ENCODE results near the gene USP40.

USP40 gene

GRCh38 chr2:233572468-233572867 lies 5.9 kb upstream of the USP40 start:
- TF ChIP-seq, protein P1, sequence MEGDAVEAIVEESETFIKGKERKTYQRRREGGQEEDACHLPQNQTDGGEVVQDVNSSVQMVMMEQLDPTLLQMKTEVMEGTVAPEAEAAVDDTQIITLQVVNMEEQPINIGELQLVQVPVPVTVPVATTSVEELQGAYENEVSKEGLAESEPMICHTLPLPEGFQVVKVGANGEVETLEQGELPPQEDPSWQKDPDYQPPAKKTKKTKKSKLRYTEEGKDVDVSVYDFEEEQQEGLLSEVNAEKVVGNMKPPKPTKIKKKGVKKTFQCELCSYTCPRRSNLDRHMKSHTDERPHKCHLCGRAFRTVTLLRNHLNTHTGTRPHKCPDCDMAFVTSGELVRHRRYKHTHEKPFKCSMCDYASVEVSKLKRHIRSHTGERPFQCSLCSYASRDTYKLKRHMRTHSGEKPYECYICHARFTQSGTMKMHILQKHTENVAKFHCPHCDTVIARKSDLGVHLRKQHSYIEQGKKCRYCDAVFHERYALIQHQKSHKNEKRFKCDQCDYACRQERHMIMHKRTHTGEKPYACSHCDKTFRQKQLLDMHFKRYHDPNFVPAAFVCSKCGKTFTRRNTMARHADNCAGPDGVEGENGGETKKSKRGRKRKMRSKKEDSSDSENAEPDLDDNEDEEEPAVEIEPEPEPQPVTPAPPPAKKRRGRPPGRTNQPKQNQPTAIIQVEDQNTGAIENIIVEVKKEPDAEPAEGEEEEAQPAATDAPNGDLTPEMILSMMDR (IDR thresholded peaks at IDR 0.05; ENCODE audit: borderline replicate concordance, control extremely low read depth, extremely low read depth, insufficient read depth, missing control alignments) = no peak
- no peak for DNase-seq (ENCODE audit: low spot score)
- in situ Hi-C loops (cut with MboI; ENCODE audit: low sequenced_read_pairs, unreplicated experiment) = no loop called here

- TF ChIP-seq, protein P1 (IDR thresholded peaks at IDR 0.05; ENCODE audit: borderline replicate concordance, control extremely low read depth, extremely low read depth, insufficient read depth, missing control alignments) = no peak
- DNase-seq (ENCODE audit: low spot score) = no peak
- in situ Hi-C loops (cut with MboI; ENCODE audit: low sequenced_read_pairs, unreplicated experiment) = no loop called here
Measured at GRCh38 chr2:233571462-233571861, 4.9 kb upstream of the USP40 start.

GRCh38 chr2:233571001-233571400 lies 4.4 kb upstream of the USP40 start:
- TF ChIP-seq, protein P1 (IDR thresholded peaks at IDR 0.05; ENCODE audit: borderline replicate concordance, control extremely low read depth, extremely low read depth, insufficient read depth, missing control alignments) = no peak
- in situ Hi-C loops (cut with MboI; ENCODE audit: low sequenced_read_pairs, unreplicated experiment) = no loop called here

GRCh38 chr2:233565685-233566140 lies 869 bp downstream of the USP40 start:
- TF ChIP-seq, protein P1 (IDR thresholded peaks at IDR 0.05; ENCODE audit: borderline replicate concordance, control extremely low read depth, extremely low read depth, insufficient read depth, missing control alignments) = no peak
- no peak for DNase-seq (ENCODE audit: low spot score)
- in situ Hi-C loops (cut with MboI; ENCODE audit: low sequenced_read_pairs, unreplicated experiment) = no loop called here

More at GRCh38 chr2:233571001-233571400, 4.4 kb upstream of the USP40 start:
- DNase-seq (ENCODE audit: low spot score) = no peak

GRCh38 chr2:233563663-233564430 lies 2.7 kb downstream of the USP40 start:
- DNase-seq (ENCODE audit: low spot score) = no peak
- in situ Hi-C loops (cut with MboI; ENCODE audit: low sequenced_read_pairs, unreplicated experiment) = no loop called here

GRCh38 chr2:233556881-233557736 lies 9.5 kb downstream of the USP40 start:
- DNase-seq (ENCODE audit: low spot score) = no peak
- in situ Hi-C loops (cut with MboI; ENCODE audit: low sequenced_read_pairs, unreplicated experiment) = no loop called here

More at GRCh38 chr2:233563663-233564430, 2.7 kb downstream of the USP40 start:
- TF ChIP-seq, protein P1 (IDR thresholded peaks at IDR 0.05; ENCODE audit: borderline replicate concordance, control extremely low read depth, extremely low read depth, insufficient read depth, missing control alignments) = no peak

More at GRCh38 chr2:233556881-233557736, 9.5 kb downstream of the USP40 start:
- TF ChIP-seq, protein P1 (IDR thresholded peaks at IDR 0.05; ENCODE audit: borderline replicate concordance, control extremely low read depth, extremely low read depth, insufficient read depth, missing control alignments) = no peak
